ENCODE data around the gene ZBED3.

The ZBED3 gene

GRCh38 chr5:77087484-77088261 lies 588 bp upstream of the ZBED3 start (continued):
- TF ChIP-seq, protein P1, sequence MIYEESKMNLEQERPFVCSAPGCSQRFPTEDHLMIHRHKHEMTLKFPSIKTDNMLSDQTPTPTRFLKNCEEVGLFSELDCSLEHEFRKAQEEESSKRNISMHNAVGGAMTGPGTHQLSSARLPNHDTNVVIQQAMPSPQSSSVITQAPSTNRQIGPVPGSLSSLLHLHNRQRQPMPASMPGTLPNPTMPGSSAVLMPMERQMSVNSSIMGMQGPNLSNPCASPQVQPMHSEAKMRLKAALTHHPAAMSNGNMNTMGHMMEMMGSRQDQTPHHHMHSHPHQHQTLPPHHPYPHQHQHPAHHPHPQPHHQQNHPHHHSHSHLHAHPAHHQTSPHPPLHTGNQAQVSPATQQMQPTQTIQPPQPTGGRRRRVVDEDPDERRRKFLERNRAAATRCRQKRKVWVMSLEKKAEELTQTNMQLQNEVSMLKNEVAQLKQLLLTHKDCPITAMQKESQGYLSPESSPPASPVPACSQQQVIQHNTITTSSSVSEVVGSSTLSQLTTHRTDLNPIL (CRISPR knock-in tag; IDR thresholded peaks at IDR 0.05; ENCODE audit: low read depth), result no peak
- no peak for TF ChIP-seq RARB (CRISPR knock-in tag; IDR thresholded peaks at IDR 0.05)
- no peak for TF ChIP-seq BACH2 (CRISPR knock-in tag; IDR thresholded peaks at IDR 0.05; ENCODE audit: borderline replicate concordance)
- no peak for TF ChIP-seq ZFP3 (CRISPR knock-in tag; IDR thresholded peaks at IDR 0.05)
- no peak for TF ChIP-seq ISL1 (CRISPR knock-in tag; IDR thresholded peaks at IDR 0.05)
- no peak for TF ChIP-seq GLIS3 (CRISPR knock-in tag; IDR thresholded peaks at IDR 0.05)
- TF ChIP-seq ZNF70 (CRISPR knock-in tag; IDR thresholded peaks at IDR 0.05), result no peak
- TF ChIP-seq PPARA (CRISPR knock-in tag; IDR thresholded peaks at IDR 0.05; ENCODE audit: borderline replicate concordance), result no peak
- TF ChIP-seq, protein P2, sequence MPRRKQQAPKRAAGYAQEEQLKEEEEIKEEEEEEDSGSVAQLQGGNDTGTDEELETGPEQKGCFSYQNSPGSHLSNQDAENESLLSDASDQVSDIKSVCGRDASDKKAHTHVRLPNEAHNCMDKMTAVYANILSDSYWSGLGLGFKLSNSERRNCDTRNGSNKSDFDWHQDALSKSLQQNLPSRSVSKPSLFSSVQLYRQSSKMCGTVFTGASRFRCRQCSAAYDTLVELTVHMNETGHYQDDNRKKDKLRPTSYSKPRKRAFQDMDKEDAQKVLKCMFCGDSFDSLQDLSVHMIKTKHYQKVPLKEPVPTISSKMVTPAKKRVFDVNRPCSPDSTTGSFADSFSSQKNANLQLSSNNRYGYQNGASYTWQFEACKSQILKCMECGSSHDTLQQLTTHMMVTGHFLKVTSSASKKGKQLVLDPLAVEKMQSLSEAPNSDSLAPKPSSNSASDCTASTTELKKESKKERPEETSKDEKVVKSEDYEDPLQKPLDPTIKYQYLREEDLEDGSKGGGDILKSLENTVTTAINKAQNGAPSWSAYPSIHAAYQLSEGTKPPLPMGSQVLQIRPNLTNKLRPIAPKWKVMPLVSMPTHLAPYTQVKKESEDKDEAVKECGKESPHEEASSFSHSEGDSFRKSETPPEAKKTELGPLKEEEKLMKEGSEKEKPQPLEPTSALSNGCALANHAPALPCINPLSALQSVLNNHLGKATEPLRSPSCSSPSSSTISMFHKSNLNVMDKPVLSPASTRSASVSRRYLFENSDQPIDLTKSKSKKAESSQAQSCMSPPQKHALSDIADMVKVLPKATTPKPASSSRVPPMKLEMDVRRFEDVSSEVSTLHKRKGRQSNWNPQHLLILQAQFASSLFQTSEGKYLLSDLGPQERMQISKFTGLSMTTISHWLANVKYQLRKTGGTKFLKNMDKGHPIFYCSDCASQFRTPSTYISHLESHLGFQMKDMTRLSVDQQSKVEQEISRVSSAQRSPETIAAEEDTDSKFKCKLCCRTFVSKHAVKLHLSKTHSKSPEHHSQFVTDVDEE (CRISPR knock-in tag; IDR thresholded peaks at IDR 0.05), result no peak
- TF ChIP-seq OSR1 (CRISPR knock-in tag; IDR thresholded peaks at IDR 0.05), result no peak
- no peak for TF ChIP-seq ZFP30 (CRISPR knock-in tag; IDR thresholded peaks at IDR 0.05)
- no peak for TF ChIP-seq SNAI2 (CRISPR knock-in tag; IDR thresholded peaks at IDR 0.05)

DNA sequence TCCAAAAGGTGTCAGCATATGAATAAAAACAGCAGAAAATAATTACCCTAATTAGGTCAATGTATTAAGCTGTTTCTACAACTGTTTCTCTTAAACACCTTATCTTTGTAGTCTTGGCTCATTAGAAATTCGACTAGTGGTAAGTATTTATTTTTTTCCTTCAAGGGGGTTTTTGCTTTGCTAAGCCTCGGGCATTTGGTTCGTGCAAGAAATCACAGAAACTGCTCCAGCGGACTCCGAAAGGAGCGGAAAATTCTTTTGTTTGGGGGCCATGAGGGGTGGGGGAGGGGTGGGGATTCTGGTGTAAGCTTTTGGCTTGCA lies 757 bp downstream of the ZBED3 start:
- TF ChIP-seq ZNF70 (CRISPR knock-in tag; IDR thresholded peaks at IDR 0.05) (no peak), RARB (CRISPR knock-in tag; IDR thresholded peaks at IDR 0.05) (no peak), PATZ1 (CRISPR knock-in tag; IDR thresholded peaks at IDR 0.05; ENCODE audit: borderline replicate concordance) (no peak), BACH2 (CRISPR knock-in tag; IDR thresholded peaks at IDR 0.05; ENCODE audit: borderline replicate concordance) (no peak)
- TF ChIP-seq, protein P1 (CRISPR knock-in tag; IDR thresholded peaks at IDR 0.05; ENCODE audit: low read depth), result no peak
- no peak; the same call in 2 of the 3 replicates for ATAC-seq

GRCh38 chr5:77083088-77083487 lies 4.0 kb downstream of the ZBED3 start:
- TF ChIP-seq PATZ1 (CRISPR knock-in tag; IDR thresholded peaks at IDR 0.05; ENCODE audit: borderline replicate concordance) (no peak), ZNF8 (CRISPR knock-in tag; IDR thresholded peaks at IDR 0.05) (no peak), SNAI2 (CRISPR knock-in tag; IDR thresholded peaks at IDR 0.05) (no peak), ZC3H10 (CRISPR knock-in tag; IDR thresholded peaks at IDR 0.05) (no peak), OSR1 (CRISPR knock-in tag; IDR thresholded peaks at IDR 0.05) (no peak)
- no peak for ATAC-seq

GRCh38 chr5:77082280-77082679 lies 4.8 kb downstream of the ZBED3 start:
- no peak for TF ChIP-seq GLIS3 (CRISPR knock-in tag; IDR thresholded peaks at IDR 0.05)
- no peak for TF ChIP-seq ISL1 (CRISPR knock-in tag; IDR thresholded peaks at IDR 0.05)
- TF ChIP-seq ARNTL (CRISPR knock-in tag; IDR thresholded peaks at IDR 0.05; ENCODE audit: borderline replicate concordance, low read depth), result no peak
- no peak for TF ChIP-seq PATZ1 (CRISPR knock-in tag; IDR thresholded peaks at IDR 0.05; ENCODE audit: borderline replicate concordance)
- no peak for TF ChIP-seq ZNF70 (CRISPR knock-in tag; IDR thresholded peaks at IDR 0.05)
- ATAC-seq, result no peak
